Liver (tissue), 9 donors: Measurements from ENCODE around the gene RAVER2. TPM values are rescaled to one million over a fixed set of nuclear protein-coding genes. Genes with fewer than 3 reads are reported as not detected.

Experiments
- DNase-seq: peaks from one replicate; pipeline ENCODE4 v3.0.0-alpha.2; 2017; ENCODE audit warnings: low spot score
- H3K27ac ChIP-seq, 2 donors: one replicate each; pipeline ENCODE4 v1.7.0; 2013; ENCODE audit warnings: inconsistent platforms in 2 of 2, low read length in 2 of 2, control low read depth in 1 of 2, low read depth in 1 of 2, mild to moderate bottlenecking in 1 of 2
- H3K27me3 ChIP-seq, 4 donors: one replicate each; pipeline versions ENCODE4 v1.6.1 to v1.7.0; 2013; ENCODE audit warnings: low read length in 3 of 4, inconsistent platforms in 1 of 4, mild to moderate bottlenecking in 1 of 4, moderate library complexity in 1 of 4; ENCODE audit not compliant: control insufficient read depth in 4 of 4, insufficient read depth in 4 of 4
- H3K36me3 ChIP-seq, 4 donors: one replicate each; pipeline versions ENCODE4 v1.6.1 to v1.7.0; 2013; ENCODE audit warnings: low read length in 3 of 4, mild to moderate bottlenecking in 3 of 4, low read depth in 1 of 4, moderate library complexity in 1 of 4; ENCODE audit not compliant: control insufficient read depth in 4 of 4, insufficient read depth in 3 of 4
- H3K4me1 ChIP-seq, 4 donors: one replicate each; pipeline versions ENCODE4 v1.6.1 to v1.7.0; 2013; ENCODE audit warnings: low read length in 3 of 4, mild to moderate bottlenecking in 3 of 4, moderate library complexity in 1 of 4; ENCODE audit not compliant: control insufficient read depth in 4 of 4, insufficient read depth in 4 of 4
- H3K4me3 ChIP-seq, 3 donors: one replicate each; pipeline versions ENCODE4 v1.6.1 to v1.7.0; 2013; ENCODE audit warnings: low read length in 3 of 3, control low read depth in 1 of 3, low read depth in 1 of 3, mild to moderate bottlenecking in 1 of 3
- H3K9ac ChIP-seq, 2 donors: one replicate each; pipeline ENCODE4 v1.7.0; 2013; ENCODE audit warnings: low read length in 2 of 2, mild to moderate bottlenecking in 2 of 2, moderate library complexity in 2 of 2, control low read depth in 1 of 2, low read depth in 1 of 2
- H3K9me3 ChIP-seq, 4 donors: one replicate each; pipeline versions ENCODE4 v1.6.1 to v1.7.0; 2013; ENCODE audit warnings: low read length in 3 of 4; ENCODE audit not compliant: control insufficient read depth in 4 of 4
- EGR1 ChIP-seq, 2 donors: IDR thresholded peaks; 2 replicates each; pipeline ENCODE4 v1.6.1; 2016 to 2018; ENCODE audit warnings: antibody characterized with exemption in 2 of 2, low read depth in 2 of 2
- FOXA2 ChIP-seq: IDR thresholded peaks from 2 replicates; pipeline ENCODE4 v1.6.1; 2016; ENCODE audit warnings: antibody characterized with exemption
- GABPA ChIP-seq, 2 donors: IDR thresholded peaks in 1 of 2; conservative IDR thresholded peaks in 1 of 2; 2 replicates each; pipeline ENCODE4 v1.6.1; 2016; ENCODE audit warnings: antibody characterized with exemption in 2 of 2, mild to moderate bottlenecking in 1 of 2, moderate library complexity in 1 of 2
- HNF4G ChIP-seq: IDR thresholded peaks from 2 replicates; pipeline ENCODE4 v1.6.1; 2016; ENCODE audit warnings: antibody characterized with exemption
- JUND ChIP-seq, 2 donors: IDR thresholded peaks; 2 replicates each; pipeline ENCODE4 v1.6.1; 2016; ENCODE audit warnings: antibody characterized with exemption in 2 of 2
- NR2F2 ChIP-seq: IDR thresholded peaks from 2 replicates; pipeline ENCODE4 v1.6.1; 2016; ENCODE audit warnings: antibody characterized with exemption
- RAD21 ChIP-seq, 2 donors: IDR thresholded peaks; 2 replicates each; pipeline ENCODE4 v1.6.1; 2016; ENCODE audit warnings: antibody characterized with exemption in 2 of 2, mild to moderate bottlenecking in 2 of 2
- RXRA ChIP-seq, 2 donors: IDR thresholded peaks; 2 replicates each; pipeline ENCODE4 v1.6.1; 2017 to 2018; ENCODE audit warnings: antibody characterized with exemption in 2 of 2, mild to moderate bottlenecking in 1 of 2
- SP1 ChIP-seq: IDR thresholded peaks from 2 replicates; pipeline ENCODE4 v1.6.1; 2018; ENCODE audit warnings: antibody characterized with exemption, mild to moderate bottlenecking
- TAF1 ChIP-seq: conservative IDR thresholded peaks from 2 replicates; pipeline ENCODE4 v1.6.1; 2016; ENCODE audit warnings: antibody characterized with exemption, mild to moderate bottlenecking
- WGBS: extraction: QIAGEN DNeasy Blood & Tissue Kit; methylation state at CpG from one replicate; pipeline ENCODE4 v1.1.7; 2013; 5-methylcytosine and 5-hydroxymethylcytosine counted together
- polyA plus RNA-seq, 2 donors: library from polyadenylated mRNA; stranded (reverse) in 1 of 2; unstranded in 1 of 2; fragments of 200-250 nt in 1 of 2; fragments of >200 nt in 1 of 2; fragmentation: Nextera tagmentation in 1 of 2; extraction: Ambion mirVana in 1 of 2; gene quantifications; one replicate each; pipeline versions ENCODE4 v1.2.1 to v1.2.3, GENCODE V29; 2013 to 2015
- total RNA-seq, 2 donors: library from RNA; depleted of rRNA; stranded (reverse); fragments of >200 nt; gene quantifications; one replicate each; pipeline ENCODE4 v1.2.3, GENCODE V29; 2014
- TF ChIP-seq, protein P1 (sequence below): IDR thresholded peaks from 2 replicates; pipeline ENCODE4 v1.6.1; 2016; ENCODE audit warnings: antibody characterized with exemption
- TF ChIP-seq, protein P2 (sequence below): IDR thresholded peaks from 2 replicates; pipeline ENCODE4 v1.6.1; 2016; ENCODE audit warnings: antibody characterized with exemption, mild to moderate bottlenecking
- TF ChIP-seq, protein P3 (sequence below): IDR thresholded peaks from 2 replicates; pipeline ENCODE4 v1.6.1; 2016; ENCODE audit warnings: antibody characterized with exemption
- TF ChIP-seq, protein P4 (sequence below): fragments of 150-350 bp; IDR thresholded peaks from 2 replicates; pipeline ENCODE4 v1.5.1; 2017; ENCODE audit warnings: improper control_type of control experiment, low read depth, low read length; ENCODE audit not compliant: missing input control
- donor health status: healthy.
- donor health status: healthy.
- donor health status: healthy.
- donor health status: healthy.
- donor health status: healthy.

RAVER2 gene
- total and polyA plus RNA-seq, 4 donors: 0.40 to 6.7 (median 0.96) TPM

DNA sequence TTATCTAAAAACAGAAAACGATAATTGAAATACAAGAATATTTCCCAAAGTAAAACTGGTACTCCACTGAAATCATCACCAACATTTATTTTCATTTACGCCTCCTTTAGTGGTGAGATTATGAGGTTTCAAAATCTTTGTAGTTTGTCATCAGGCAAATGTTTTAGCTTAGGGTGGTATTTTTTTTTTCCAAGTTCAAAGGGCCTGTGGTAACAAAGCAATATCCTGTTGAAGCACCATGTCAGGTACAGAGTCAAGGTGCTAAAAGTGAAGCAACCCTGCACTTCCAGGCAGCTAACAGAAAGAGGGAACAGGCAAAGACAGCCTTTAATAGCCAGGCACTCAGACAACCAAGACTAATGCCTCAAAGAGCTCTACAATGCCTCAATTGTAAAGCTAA is 132.3 kb downstream of the RAVER2 start (continued):
- TF ChIP-seq, protein P1, sequence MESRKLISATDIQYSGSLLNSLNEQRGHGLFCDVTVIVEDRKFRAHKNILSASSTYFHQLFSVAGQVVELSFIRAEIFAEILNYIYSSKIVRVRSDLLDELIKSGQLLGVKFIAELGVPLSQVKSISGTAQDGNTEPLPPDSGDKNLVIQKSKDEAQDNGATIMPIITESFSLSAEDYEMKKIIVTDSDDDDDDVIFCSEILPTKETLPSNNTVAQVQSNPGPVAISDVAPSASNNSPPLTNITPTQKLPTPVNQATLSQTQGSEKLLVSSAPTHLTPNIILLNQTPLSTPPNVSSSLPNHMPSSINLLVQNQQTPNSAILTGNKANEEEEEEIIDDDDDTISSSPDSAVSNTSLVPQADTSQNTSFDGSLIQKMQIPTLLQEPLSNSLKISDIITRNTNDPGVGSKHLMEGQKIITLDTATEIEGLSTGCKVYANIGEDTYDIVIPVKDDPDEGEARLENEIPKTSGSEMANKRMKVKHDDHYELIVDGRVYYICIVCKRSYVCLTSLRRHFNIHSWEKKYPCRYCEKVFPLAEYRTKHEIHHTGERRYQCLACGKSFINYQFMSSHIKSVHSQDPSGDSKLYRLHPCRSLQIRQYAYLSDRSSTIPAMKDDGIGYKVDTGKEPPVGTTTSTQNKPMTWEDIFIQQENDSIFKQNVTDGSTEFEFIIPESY: no peak
- TF ChIP-seq EGR1 (IDR thresholded peaks at IDR 0.05; ENCODE audit: low read depth in 2 of 2) (no peak), TAF1 (no peak)

DNA sequence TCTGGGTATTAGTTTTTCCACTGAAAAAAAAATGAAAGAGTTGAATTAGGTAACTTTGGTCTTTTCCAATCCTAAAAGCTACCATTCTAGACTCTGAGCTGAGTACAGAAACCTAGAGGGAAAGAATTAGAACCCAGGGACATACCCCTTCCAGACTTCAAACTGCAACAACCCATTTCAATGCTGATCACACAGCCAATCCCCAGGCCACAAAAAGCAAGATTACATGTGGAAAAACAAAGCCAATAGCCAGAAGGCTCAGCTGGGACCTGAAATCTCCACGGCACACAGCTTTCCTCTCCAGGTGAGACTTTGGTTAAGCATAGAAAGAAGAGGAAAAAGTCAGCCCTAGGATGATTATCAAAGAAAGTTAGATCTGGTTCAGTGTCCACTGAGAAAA is 132.7 kb downstream of the RAVER2 start:
- TF ChIP-seq FOXA2 (no peak), NR2F2 (no peak), HNF4G (no peak), RXRA (IDR thresholded peaks at IDR 0.05) (no peak), TAF1 (no peak)
- TF ChIP-seq, protein P2, sequence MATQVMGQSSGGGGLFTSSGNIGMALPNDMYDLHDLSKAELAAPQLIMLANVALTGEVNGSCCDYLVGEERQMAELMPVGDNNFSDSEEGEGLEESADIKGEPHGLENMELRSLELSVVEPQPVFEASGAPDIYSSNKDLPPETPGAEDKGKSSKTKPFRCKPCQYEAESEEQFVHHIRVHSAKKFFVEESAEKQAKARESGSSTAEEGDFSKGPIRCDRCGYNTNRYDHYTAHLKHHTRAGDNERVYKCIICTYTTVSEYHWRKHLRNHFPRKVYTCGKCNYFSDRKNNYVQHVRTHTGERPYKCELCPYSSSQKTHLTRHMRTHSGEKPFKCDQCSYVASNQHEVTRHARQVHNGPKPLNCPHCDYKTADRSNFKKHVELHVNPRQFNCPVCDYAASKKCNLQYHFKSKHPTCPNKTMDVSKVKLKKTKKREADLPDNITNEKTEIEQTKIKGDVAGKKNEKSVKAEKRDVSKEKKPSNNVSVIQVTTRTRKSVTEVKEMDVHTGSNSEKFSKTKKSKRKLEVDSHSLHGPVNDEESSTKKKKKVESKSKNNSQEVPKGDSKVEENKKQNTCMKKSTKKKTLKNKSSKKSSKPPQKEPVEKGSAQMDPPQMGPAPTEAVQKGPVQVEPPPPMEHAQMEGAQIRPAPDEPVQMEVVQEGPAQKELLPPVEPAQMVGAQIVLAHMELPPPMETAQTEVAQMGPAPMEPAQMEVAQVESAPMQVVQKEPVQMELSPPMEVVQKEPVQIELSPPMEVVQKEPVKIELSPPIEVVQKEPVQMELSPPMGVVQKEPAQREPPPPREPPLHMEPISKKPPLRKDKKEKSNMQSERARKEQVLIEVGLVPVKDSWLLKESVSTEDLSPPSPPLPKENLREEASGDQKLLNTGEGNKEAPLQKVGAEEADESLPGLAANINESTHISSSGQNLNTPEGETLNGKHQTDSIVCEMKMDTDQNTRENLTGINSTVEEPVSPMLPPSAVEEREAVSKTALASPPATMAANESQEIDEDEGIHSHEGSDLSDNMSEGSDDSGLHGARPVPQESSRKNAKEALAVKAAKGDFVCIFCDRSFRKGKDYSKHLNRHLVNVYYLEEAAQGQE: no peak
- TF ChIP-seq, protein P3, sequence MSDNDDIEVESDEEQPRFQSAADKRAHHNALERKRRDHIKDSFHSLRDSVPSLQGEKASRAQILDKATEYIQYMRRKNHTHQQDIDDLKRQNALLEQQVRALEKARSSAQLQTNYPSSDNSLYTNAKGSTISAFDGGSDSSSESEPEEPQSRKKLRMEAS: no peak
- TF ChIP-seq, protein P4, sequence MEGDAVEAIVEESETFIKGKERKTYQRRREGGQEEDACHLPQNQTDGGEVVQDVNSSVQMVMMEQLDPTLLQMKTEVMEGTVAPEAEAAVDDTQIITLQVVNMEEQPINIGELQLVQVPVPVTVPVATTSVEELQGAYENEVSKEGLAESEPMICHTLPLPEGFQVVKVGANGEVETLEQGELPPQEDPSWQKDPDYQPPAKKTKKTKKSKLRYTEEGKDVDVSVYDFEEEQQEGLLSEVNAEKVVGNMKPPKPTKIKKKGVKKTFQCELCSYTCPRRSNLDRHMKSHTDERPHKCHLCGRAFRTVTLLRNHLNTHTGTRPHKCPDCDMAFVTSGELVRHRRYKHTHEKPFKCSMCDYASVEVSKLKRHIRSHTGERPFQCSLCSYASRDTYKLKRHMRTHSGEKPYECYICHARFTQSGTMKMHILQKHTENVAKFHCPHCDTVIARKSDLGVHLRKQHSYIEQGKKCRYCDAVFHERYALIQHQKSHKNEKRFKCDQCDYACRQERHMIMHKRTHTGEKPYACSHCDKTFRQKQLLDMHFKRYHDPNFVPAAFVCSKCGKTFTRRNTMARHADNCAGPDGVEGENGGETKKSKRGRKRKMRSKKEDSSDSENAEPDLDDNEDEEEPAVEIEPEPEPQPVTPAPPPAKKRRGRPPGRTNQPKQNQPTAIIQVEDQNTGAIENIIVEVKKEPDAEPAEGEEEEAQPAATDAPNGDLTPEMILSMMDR: no peak
- TF ChIP-seq, protein P1: no peak
- H3K27me3 ChIP-seq: no peaks in the 10 kb centered on the region
- H3K4me1 ChIP-seq: no peaks in the 10 kb centered on the region
- H3K4me3 ChIP-seq: no peak overlapping the region
- 96% methylated on average over 1 of the region's 1 CpG for WGBS
- H3K36me3 ChIP-seq: peaks cover 0 to 43% (median 38%) of the 10 kb centered on the region in 4 donors
- H3K9me3 ChIP-seq: no peaks in the 10 kb centered on the region
- H3K27ac ChIP-seq: no peak overlapping the region
- DNase-seq: no peak
- no peak overlapping the region for H3K9ac ChIP-seq

DNA sequence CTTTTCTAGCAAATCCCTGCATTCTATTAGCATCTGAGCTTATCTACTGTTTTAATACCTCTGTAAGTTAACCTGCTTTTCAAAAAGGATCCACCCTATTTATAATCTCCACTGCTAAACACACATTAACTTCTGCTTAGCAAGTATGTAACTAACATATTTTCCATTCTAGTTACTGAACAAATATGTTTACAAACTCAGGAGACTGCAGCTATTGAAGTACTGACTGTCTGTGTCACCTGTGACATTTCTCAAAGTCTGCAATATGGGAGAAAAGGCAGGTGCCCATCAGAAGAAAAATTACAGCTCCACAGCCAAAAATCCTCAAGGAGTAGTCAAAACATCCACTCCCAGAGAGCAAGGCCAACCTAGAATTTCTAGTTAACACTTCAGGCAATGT is 133.2 kb downstream of the RAVER2 start:
- Histone ChIP-seq H3K4me3 (no peak overlapping the region), H3K9ac (no peak overlapping the region), H3K27ac (no peak overlapping the region), H3K36me3 (peaks cover 0 to 44% (median 39%) of the 10 kb centered on the region in 4 donors), H3K9me3 (no peaks in the 10 kb centered on the region), H3K27me3 (no peaks in the 10 kb centered on the region), H3K4me1 (no peaks in the 10 kb centered on the region)
- no peak for DNase-seq
- TF ChIP-seq EGR1 (IDR thresholded peaks at IDR 0.05; ENCODE audit: low read depth in 2 of 2): no peak
- TF ChIP-seq HNF4G: no peak
- TF ChIP-seq, protein P1: no peak
- TF ChIP-seq RXRA (IDR thresholded peaks at IDR 0.05): no peak
- TF ChIP-seq SP1: no peak
- no peak for TF ChIP-seq GABPA (IDR thresholded peaks at IDR 0.05 in 1 of 2, conservative IDR thresholded peaks at IDR 0.05 in 1 of 2)
- no peak for TF ChIP-seq TAF1
- TF ChIP-seq RAD21 (IDR thresholded peaks at IDR 0.05): no peak
- no peak for TF ChIP-seq JUND (IDR thresholded peaks at IDR 0.05)
